ENCODE data around the gene KIF26B. TPM values are rescaled to one million over a fixed set of nuclear protein-coding genes. Genes with fewer than 3 reads are reported as not detected.

Gene KIF26B
- total and polyA plus RNA-seq, 2 experiments from 2014 or later = 0.03 to 0.76 TPM

DNA sequence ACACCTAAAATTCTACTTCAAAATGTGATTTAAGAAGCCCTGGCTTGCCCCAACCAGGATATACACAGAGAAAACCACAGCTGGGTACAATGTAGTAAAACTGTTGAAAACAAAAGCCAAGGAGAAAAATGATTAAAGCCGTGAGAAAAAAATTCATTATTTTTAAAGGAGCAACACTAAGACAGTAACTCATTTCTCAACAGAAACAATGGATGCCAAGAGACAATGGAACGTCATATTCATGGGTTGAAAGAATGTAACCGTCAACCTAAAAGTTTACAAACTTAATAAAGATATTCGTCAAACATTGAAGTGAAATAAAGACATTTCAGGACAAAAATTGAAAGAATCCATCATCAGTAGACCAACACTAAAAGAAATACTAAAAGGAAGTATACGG, 340.9 kb downstream of the KIF26B start (continued):
- TF ChIP-seq, protein P1, sequence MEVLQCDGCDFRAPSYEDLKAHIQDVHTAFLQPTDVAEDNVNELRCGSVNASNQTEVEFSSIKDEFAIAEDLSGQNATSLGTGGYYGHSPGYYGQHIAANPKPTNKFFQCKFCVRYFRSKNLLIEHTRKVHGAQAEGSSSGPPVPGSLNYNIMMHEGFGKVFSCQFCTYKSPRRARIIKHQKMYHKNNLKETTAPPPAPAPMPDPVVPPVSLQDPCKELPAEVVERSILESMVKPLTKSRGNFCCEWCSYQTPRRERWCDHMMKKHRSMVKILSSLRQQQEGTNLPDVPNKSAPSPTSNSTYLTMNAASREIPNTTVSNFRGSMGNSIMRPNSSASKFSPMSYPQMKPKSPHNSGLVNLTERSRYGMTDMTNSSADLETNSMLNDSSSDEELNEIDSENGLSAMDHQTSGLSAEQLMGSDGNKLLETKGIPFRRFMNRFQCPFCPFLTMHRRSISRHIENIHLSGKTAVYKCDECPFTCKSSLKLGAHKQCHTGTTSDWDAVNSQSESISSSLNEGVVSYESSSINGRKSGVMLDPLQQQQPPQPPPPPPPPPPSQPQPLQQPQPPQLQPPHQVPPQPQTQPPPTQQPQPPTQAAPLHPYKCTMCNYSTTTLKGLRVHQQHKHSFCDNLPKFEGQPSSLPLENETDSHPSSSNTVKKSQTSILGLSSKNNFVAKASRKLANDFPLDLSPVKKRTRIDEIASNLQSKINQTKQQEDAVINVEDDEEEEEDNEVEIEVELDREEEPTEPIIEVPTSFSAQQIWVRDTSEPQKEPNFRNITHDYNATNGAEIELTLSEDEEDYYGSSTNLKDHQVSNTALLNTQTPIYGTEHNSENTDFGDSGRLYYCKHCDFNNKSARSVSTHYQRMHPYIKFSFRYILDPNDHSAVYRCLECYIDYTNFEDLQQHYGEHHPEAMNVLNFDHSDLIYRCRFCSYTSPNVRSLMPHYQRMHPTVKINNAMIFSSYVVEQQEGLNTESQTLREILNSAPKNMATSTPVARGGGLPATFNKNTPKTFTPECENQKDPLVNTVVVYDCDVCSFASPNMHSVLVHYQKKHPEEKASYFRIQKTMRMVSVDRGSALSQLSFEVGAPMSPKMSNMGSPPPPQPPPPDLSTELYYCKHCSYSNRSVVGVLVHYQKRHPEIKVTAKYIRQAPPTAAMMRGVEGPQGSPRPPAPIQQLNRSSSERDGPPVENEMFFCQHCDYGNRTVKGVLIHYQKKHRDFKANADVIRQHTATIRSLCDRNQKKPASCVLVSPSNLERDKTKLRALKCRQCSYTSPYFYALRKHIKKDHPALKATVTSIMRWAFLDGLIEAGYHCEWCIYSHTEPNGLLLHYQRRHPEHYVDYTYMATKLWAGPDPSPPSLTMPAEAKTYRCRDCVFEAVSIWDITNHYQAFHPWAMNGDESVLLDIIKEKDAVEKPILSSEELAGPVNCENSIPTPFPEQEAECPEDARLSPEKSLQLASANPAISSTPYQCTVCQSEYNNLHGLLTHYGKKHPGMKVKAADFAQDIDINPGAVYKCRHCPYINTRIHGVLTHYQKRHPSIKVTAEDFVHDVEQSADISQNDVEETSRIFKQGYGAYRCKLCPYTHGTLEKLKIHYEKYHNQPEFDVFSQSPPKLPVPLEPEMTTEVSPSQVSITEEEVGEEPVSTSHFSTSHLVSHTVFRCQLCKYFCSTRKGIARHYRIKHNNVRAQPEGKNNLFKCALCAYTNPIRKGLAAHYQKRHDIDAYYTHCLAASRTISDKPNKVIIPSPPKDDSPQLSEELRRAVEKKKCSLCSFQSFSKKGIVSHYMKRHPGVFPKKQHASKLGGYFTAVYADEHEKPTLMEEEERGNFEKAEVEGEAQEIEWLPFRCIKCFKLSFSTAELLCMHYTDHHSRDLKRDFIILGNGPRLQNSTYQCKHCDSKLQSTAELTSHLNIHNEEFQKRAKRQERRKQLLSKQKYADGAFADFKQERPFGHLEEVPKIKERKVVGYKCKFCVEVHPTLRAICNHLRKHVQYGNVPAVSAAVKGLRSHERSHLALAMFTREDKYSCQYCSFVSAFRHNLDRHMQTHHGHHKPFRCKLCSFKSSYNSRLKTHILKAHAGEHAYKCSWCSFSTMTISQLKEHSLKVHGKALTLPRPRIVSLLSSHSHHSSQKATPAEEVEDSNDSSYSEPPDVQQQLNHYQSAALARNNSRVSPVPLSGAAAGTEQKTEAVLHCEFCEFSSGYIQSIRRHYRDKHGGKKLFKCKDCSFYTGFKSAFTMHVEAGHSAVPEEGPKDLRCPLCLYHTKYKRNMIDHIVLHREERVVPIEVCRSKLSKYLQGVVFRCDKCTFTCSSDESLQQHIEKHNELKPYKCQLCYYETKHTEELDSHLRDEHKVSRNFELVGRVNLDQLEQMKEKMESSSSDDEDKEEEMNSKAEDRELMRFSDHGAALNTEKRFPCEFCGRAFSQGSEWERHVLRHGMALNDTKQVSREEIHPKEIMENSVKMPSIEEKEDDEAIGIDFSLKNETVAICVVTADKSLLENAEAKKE (CRISPR knock-in tag; IDR thresholded peaks at IDR 0.05) = no peak
- TF ChIP-seq EZH2 (IDR thresholded peaks at IDR 0.05; ENCODE audit: low read depth, unreplicated experiment) = no peak

DNA sequence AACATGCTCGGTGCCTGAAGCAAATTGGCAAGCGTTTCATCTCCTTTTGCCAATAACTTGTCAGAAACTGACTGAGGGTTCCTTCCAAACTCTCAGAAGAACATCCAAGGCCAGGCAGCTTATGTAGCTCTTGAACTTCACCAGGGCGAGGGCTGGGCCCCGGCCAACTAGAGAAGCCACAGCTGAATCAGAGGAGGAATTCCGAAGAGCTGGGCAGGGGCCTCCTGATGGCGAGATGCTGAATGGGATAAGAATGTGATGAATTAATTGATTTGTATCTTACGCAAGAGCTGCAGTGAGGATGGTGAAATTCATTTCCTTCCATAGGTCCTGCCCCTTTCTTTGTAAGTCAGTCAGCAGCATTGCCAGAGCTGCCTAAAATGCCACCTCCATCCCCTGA, 345.8 kb downstream of the KIF26B start:
- Mint-ChIP-seq H3K36me3 (ENCODE audit: low read depth) (no peaks in the 10 kb centered on the region), H3K27me3 (ENCODE audit: insufficient read depth, low read depth, poor library complexity) (peaks cover 3% of the 10 kb centered on the region), H3K9me3 (no peaks in the 10 kb centered on the region; the same call in 2 of the 3 replicates), H3K27ac (no peak overlapping the region), H3K4me3 (no peak overlapping the region), H3K4me1 (peaks cover 4% of the 10 kb centered on the region; the same call in 2 of the 3 replicates)
- Histone ChIP-seq H3K4me3 (no peak overlapping the region), H3K36me3 (ENCODE audit: insufficient read depth) (no peaks in the 10 kb centered on the region), H3K4me1 (ENCODE audit: insufficient read depth) (no peaks in the 10 kb centered on the region), H3K4me2 (no peak overlapping the region), H3K27ac (ENCODE audit: low read depth) (no peak overlapping the region), H3K9me2 (ENCODE audit: insufficient read depth) (no peaks in the 10 kb centered on the region), H4K20me1 (replicated peaks; ENCODE audit: insufficient read depth) (no peaks in the 10 kb centered on the region), H2AFZ (no peak overlapping the region), H3K27me3 (ENCODE audit: insufficient read depth) (no peaks in the 10 kb centered on the region), H3K79me2 (replicated peaks; ENCODE audit: insufficient read depth) (no peaks in the 10 kb centered on the region), H3F3A (replicated peaks; ENCODE audit: low read depth) (no peaks in the 10 kb centered on the region)
- ATAC-seq (peak; percentile 28; the same call in 1 of the 3 replicates), DNase-seq (ENCODE audit: low spot score) (peak; percentile 54)
- no peak for TF ChIP-seq NANOG (IDR thresholded peaks at IDR 0.05; ENCODE audit: borderline replicate concordance)
- TF ChIP-seq, protein P2, sequence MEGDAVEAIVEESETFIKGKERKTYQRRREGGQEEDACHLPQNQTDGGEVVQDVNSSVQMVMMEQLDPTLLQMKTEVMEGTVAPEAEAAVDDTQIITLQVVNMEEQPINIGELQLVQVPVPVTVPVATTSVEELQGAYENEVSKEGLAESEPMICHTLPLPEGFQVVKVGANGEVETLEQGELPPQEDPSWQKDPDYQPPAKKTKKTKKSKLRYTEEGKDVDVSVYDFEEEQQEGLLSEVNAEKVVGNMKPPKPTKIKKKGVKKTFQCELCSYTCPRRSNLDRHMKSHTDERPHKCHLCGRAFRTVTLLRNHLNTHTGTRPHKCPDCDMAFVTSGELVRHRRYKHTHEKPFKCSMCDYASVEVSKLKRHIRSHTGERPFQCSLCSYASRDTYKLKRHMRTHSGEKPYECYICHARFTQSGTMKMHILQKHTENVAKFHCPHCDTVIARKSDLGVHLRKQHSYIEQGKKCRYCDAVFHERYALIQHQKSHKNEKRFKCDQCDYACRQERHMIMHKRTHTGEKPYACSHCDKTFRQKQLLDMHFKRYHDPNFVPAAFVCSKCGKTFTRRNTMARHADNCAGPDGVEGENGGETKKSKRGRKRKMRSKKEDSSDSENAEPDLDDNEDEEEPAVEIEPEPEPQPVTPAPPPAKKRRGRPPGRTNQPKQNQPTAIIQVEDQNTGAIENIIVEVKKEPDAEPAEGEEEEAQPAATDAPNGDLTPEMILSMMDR (conservative IDR thresholded peaks at IDR 0.05; ENCODE audit: low read depth in 2 of 2) = no peak
- TF ChIP-seq EZH2 (IDR thresholded peaks at IDR 0.05; ENCODE audit: low read depth, unreplicated experiment) = no peak
- TF ChIP-seq STAT1 (IDR thresholded peaks at IDR 0.05; ENCODE audit: unreplicated experiment) = no peak
- no peak for TF ChIP-seq ZNF331 (CRISPR knock-in tag; IDR thresholded peaks at IDR 0.05; ENCODE audit: low read depth)
- TF ChIP-seq CREB1 (CRISPR knock-in tag; IDR thresholded peaks at IDR 0.05; ENCODE audit: low read depth) = no peak
- TF ChIP-seq POLR2AphosphoS5 (IDR thresholded peaks at IDR 0.05; ENCODE audit: low read depth) = no peak
- TF ChIP-seq, protein P1 (CRISPR knock-in tag; IDR thresholded peaks at IDR 0.05) = no peak
